Measurements from ENCODE around the gene SETD3.

- no peak for TF ChIP-seq POLR2A (IDR thresholded peaks at IDR 0.05)
- no peak for TF ChIP-seq CTCF (IDR thresholded peaks at IDR 0.05)
- no peak for TF ChIP-seq EP300 (IDR thresholded peaks at IDR 0.05)
These were observed 26.4 kb downstream of the SETD3 start for GRCh38 chr14:99454246-99454645.

All from stomach (tissue), 4 donors.